ENCODE measurements around the gene ATE1.
"Not testable (repeated sequence)": the region's sequence is repeated elsewhere in the genome, so short reads cannot be mapped to it uniquely, and the experiment has no call there.

DNA sequence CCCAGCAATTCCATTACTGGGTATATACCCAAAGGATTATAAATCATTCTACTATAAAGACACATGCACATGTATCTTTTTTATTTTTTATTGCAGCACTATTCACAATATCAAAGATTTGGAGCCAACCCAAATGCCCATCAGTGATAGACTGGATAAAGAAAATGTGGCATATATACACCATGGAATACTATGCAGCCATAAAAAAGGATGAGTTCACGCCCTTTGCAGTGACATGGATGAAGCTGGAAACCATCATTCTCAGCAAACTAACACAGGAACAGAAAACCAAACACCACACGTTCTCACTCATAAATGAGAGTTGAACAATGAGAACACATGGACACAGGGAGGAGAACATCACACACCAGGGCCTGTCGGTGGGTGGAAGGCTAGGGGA is 228.1 kb downstream of the ATE1 start:
- TF ChIP-seq, protein P1, sequence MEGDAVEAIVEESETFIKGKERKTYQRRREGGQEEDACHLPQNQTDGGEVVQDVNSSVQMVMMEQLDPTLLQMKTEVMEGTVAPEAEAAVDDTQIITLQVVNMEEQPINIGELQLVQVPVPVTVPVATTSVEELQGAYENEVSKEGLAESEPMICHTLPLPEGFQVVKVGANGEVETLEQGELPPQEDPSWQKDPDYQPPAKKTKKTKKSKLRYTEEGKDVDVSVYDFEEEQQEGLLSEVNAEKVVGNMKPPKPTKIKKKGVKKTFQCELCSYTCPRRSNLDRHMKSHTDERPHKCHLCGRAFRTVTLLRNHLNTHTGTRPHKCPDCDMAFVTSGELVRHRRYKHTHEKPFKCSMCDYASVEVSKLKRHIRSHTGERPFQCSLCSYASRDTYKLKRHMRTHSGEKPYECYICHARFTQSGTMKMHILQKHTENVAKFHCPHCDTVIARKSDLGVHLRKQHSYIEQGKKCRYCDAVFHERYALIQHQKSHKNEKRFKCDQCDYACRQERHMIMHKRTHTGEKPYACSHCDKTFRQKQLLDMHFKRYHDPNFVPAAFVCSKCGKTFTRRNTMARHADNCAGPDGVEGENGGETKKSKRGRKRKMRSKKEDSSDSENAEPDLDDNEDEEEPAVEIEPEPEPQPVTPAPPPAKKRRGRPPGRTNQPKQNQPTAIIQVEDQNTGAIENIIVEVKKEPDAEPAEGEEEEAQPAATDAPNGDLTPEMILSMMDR (IDR thresholded peaks at IDR 0.05), result not testable (repeated sequence)
- not testable (repeated sequence) for TF ChIP-seq POLR2A (IDR thresholded peaks at IDR 0.05)

All from esophagus squamous epithelium (tissue), 4 donors.